IMR-90 (cell line): ENCODE measurements around the gene ZXDC. TPM values are rescaled to one million over a fixed set of nuclear protein-coding genes. Genes with fewer than 3 reads are reported as not detected.

ENCODE experiments used
- ATAC-seq: fragments of 200-7000 bp; cut with Tn5 transposase; 2 replicates; pipeline ENCODE4 v1.9.1; 2020; ENCODE audit warnings: low read depth, mild to moderate bottlenecking, moderate library complexity
- BruUV-seq: library from RNA; stranded (reverse); fragments of 400-500 nt; replicated peaks from 2 replicates; lab custom pipeline; 2021; lab: Mats Ljungman, UMichigan
- CTCF ChIA-PET: fragments of 300-600 bp; formaldehyde crosslinking; extraction: SDS; loops from one replicate; lab custom pipeline; 2021; ENCODE audit warnings: antibody characterized with exemption; lab: Yijun Ruan, JAX
- POLR2A ChIA-PET: fragments of 300-600 bp; sonication (Branson Sonifier 250); formaldehyde crosslinking; loops from one replicate; lab custom pipeline; 2022; ENCODE audit warnings: antibody characterized with exemption; ENCODE audit not compliant: unreplicated experiment; lab: Charles Lee
- DNase-seq: peaks from one replicate; pipeline ENCODE4 v3.0.0; 2013
- H2AFZ ChIP-seq: replicated peaks from 2 replicates; pipeline ENCODE3; 2013; ENCODE audit warnings: low read length, mild to moderate bottlenecking; ENCODE audit not compliant: poor library complexity
- H2AK5ac ChIP-seq: 2 replicates; pipeline ENCODE4 v1.6.1; 2013; ENCODE audit warnings: low read depth, low read length, inconsistent platforms
- H2AK9ac ChIP-seq: replicated peaks from 2 replicates; pipeline ENCODE3; 2013; ENCODE audit warnings: mild to moderate bottlenecking, low read depth, low read length, moderate library complexity; ENCODE audit not compliant: poor library complexity
- H2BK120ac ChIP-seq: 2 replicates; pipeline ENCODE4 v1.6.1; 2013; ENCODE audit warnings: low read depth, low read length, inconsistent platforms
- H2BK15ac ChIP-seq: 3 replicates; pipeline ENCODE4 v1.6.1; 2013; ENCODE audit warnings: low read depth, low read length, inconsistent platforms
- H2BK20ac ChIP-seq: 2 replicates; pipeline ENCODE4 v1.6.1; 2013; ENCODE audit warnings: low read depth, mild to moderate bottlenecking, inconsistent platforms, low read length, moderate library complexity
- H2BK5ac ChIP-seq: 2 replicates; pipeline ENCODE4 v1.6.1; 2013; ENCODE audit warnings: mild to moderate bottlenecking, low read depth, low read length, inconsistent platforms; ENCODE audit not compliant: poor library complexity, severe bottlenecking
- H3K14ac ChIP-seq: replicated peaks from 2 replicates; pipeline ENCODE4 v1.6.1; 2013; ENCODE audit warnings: low read depth, low read length, inconsistent platforms
- H3K18ac ChIP-seq: 2 replicates; pipeline ENCODE4 v1.6.1; 2013; ENCODE audit warnings: low read depth, low read length, control low read depth
- H3K23ac ChIP-seq: 2 replicates; pipeline ENCODE4 v1.6.1; 2013; ENCODE audit warnings: low read depth, low read length, inconsistent platforms
- H3K27ac ChIP-seq: 2 replicates; pipeline ENCODE4 v1.5.1; 2013; ENCODE audit warnings: mild to moderate bottlenecking, control low read depth, low read length; ENCODE audit not compliant: insufficient read depth
- H3K27me3 ChIP-seq: 2 replicates; pipeline ENCODE4 v1.6.1; 2013; ENCODE audit warnings: low read length; ENCODE audit not compliant: control insufficient read depth, insufficient read depth
- H3K36me3 ChIP-seq: 2 replicates; pipeline ENCODE4 v1.6.1; 2013; ENCODE audit warnings: low read length, mixed read lengths; ENCODE audit not compliant: control insufficient read depth, insufficient read depth
- H3K4ac ChIP-seq: 2 replicates; pipeline ENCODE4 v1.6.1; 2013; ENCODE audit warnings: low read depth, low read length, inconsistent platforms
- H3K4me1 ChIP-seq: 2 replicates; pipeline ENCODE4 v1.6.1; 2013; ENCODE audit warnings: low read length, mixed read lengths; ENCODE audit not compliant: control insufficient read depth, insufficient read depth
- H3K4me2 ChIP-seq: 2 replicates; pipeline ENCODE4 v1.6.1; 2013; ENCODE audit warnings: low read depth, mild to moderate bottlenecking, control low read depth, low read length, moderate library complexity
- H3K4me3 ChIP-seq: 2 replicates; pipeline ENCODE4 v1.5.1; 2013; ENCODE audit warnings: low read depth, mild to moderate bottlenecking, control low read depth, low read length, moderate library complexity; ENCODE audit not compliant: insufficient read depth
- H3K56ac ChIP-seq: 2 replicates; pipeline ENCODE4 v1.6.1; 2013; ENCODE audit warnings: low read length, inconsistent platforms; ENCODE audit not compliant: insufficient read depth; ENCODE audit errors: extremely low read depth
- H3K79me1 ChIP-seq, 2 experiments: 2 replicates each; pipeline ENCODE4 v1.6.1; 2013; ENCODE audit warnings: low read length in 2 of 2, inconsistent platforms in 1 of 2, low read depth in 1 of 2
- H3K9ac ChIP-seq: 2 replicates; pipeline ENCODE4 v1.6.1; 2013; ENCODE audit warnings: low read depth, low read length, control low read depth
- H3K9me1 ChIP-seq: 2 replicates; pipeline ENCODE4 v1.6.1; 2013; ENCODE audit warnings: low read length, inconsistent platforms; ENCODE audit not compliant: insufficient read depth
- H3K9me3 ChIP-seq: 2 replicates; pipeline ENCODE4 v1.6.1; 2013; ENCODE audit warnings: low read length; ENCODE audit not compliant: control insufficient read depth, insufficient read depth
- H4K20me1 ChIP-seq: 2 replicates; pipeline ENCODE4 v1.6.1; 2013; ENCODE audit warnings: low read length, inconsistent platforms; ENCODE audit not compliant: insufficient read depth
- H4K5ac ChIP-seq: 2 replicates; pipeline ENCODE4 v1.6.1; 2013; ENCODE audit warnings: mild to moderate bottlenecking, low read depth, low read length, control low read depth
- H4K8ac ChIP-seq, 2 experiments: 2 replicates each; pipeline ENCODE4 v1.6.1; 2013; ENCODE audit warnings: low read depth in 2 of 2, low read length in 2 of 2, control low read depth in 1 of 2, inconsistent platforms in 1 of 2
- H4K91ac ChIP-seq: 2 replicates; pipeline ENCODE4 v1.6.1; 2013; ENCODE audit warnings: low read depth, low read length, inconsistent platforms; ENCODE audit not compliant: insufficient read depth
- BHLHE40 ChIP-seq: fragments of 150-350 bp; IDR thresholded peaks from 2 replicates; pipeline ENCODE4 v1.6.1; 2016; ENCODE audit warnings: mild to moderate bottlenecking, low read depth, low read length
- CEBPB ChIP-seq: IDR thresholded peaks from 2 replicates; pipeline ENCODE4 v1.6.1; 2012; ENCODE audit warnings: low read depth, low read length, improper control_type of control experiment
- CHD1 ChIP-seq: IDR thresholded peaks from 2 replicates; pipeline ENCODE4 v1.6.1; 2012; ENCODE audit warnings: low read depth, low read length, improper control_type of control experiment
- CTCF ChIP-seq: conservative IDR thresholded peaks from 2 replicates; pipeline ENCODE4 v1.5.1; 2012; ENCODE audit warnings: mild to moderate bottlenecking, low read depth, low read length, improper control_type of control experiment
- ELK1 ChIP-seq: fragments of 150-350 bp; IDR thresholded peaks from 2 replicates; pipeline ENCODE4 v1.6.1; 2016; ENCODE audit warnings: low read depth, mild to moderate bottlenecking, low read length, moderate library complexity, borderline replicate concordance
- FOS ChIP-seq: fragments of 150-350 bp; IDR thresholded peaks from 2 replicates; pipeline ENCODE4 v1.6.1; 2016; ENCODE audit warnings: low read depth, low read length
- MAFK ChIP-seq: IDR thresholded peaks from 2 replicates; pipeline ENCODE4 v1.6.1; 2012; ENCODE audit warnings: low read depth, low read length, improper control_type of control experiment
- MAZ ChIP-seq: IDR thresholded peaks from 2 replicates; pipeline ENCODE4 v1.6.1; 2012; ENCODE audit warnings: low read depth, mild to moderate bottlenecking, low read length, improper control_type of control experiment, moderate library complexity, borderline replicate concordance
- MXI1 ChIP-seq: IDR thresholded peaks from 2 replicates; pipeline ENCODE4 v1.6.1; 2012; ENCODE audit warnings: low read depth, mild to moderate bottlenecking, low read length, moderate library complexity, borderline replicate concordance
- NFE2L2 ChIP-seq: fragments of 150-350 bp; IDR thresholded peaks from 2 replicates; pipeline ENCODE4 v1.6.1; 2016; ENCODE audit warnings: low read depth, mild to moderate bottlenecking, low read length
- POLR2A ChIP-seq: IDR thresholded peaks from 2 replicates; pipeline ENCODE4 v1.6.1; 2012; ENCODE audit warnings: mild to moderate bottlenecking, low read depth, low read length
- RAD21 ChIP-seq: IDR thresholded peaks from 2 replicates; pipeline ENCODE4 v1.6.1; 2012; ENCODE audit warnings: low read length, improper control_type of control experiment
- RCOR1 ChIP-seq: IDR thresholded peaks from 2 replicates; pipeline ENCODE4 v1.6.1; 2012; ENCODE audit warnings: mild to moderate bottlenecking, low read length, improper control_type of control experiment; ENCODE audit not compliant: insufficient replicate concordance
- RFX5 ChIP-seq: IDR thresholded peaks from 2 replicates; pipeline ENCODE4 v1.8.0; 2012; ENCODE audit warnings: low read depth, mild to moderate bottlenecking, low read length, moderate library complexity
- SMC3 ChIP-seq: fragments of 150-350 bp; IDR thresholded peaks from 2 replicates; pipeline ENCODE4 v1.6.1; 2016; ENCODE audit warnings: low read depth, mild to moderate bottlenecking, antibody characterized with exemption, low read length, moderate library complexity
- USF2 ChIP-seq: fragments of 150-350 bp; IDR thresholded peaks from 2 replicates; pipeline ENCODE4 v1.6.1; 2017; ENCODE audit warnings: mild to moderate bottlenecking, antibody characterized with exemption, low read length, low read depth
- WGBS, 2 experiments: methylation state at CpG; one replicate each; pipeline versions ENCODE4 v1.1.5 to v1.1.7; 2013; ENCODE audit warnings: missing lambda C conversion rate in 2 of 2; ENCODE audit not compliant: insufficient read length in 1 of 2; ENCODE audit errors: extremely low coverage in 2 of 2; 5-methylcytosine and 5-hydroxymethylcytosine counted together
- dilution Hi-C: fragments of 300-500 bp; cut with HindIII; formaldehyde crosslinking; loops from one replicate; pipeline ENCODE4 v1.14.3; 2018; ENCODE audit warnings: low sequenced_read_pairs; ENCODE audit not compliant: unreplicated experiment
- in situ Hi-C: fragments of 300-500 bp; cut with MboI; formaldehyde crosslinking; loops from 3 replicates; pipeline ENCODE4 v1.14.3; 2019; ENCODE audit warnings: low sequenced_read_pairs, inconsistent platforms, mixed read lengths
- intact Hi-C: fragments of 100-400 bp; cut with micrococcal nuclease; formaldehyde crosslinking; loops from 2 replicates; pipeline ENCODE4 v1.10.0; 2022
- polyA plus RNA-seq, 3 experiments: library from polyadenylated mRNA; depleted of rRNA; stranded (reverse); fragments of >200 nt; gene quantifications; 2 replicates each; pipeline ENCODE4 v1.2.3, GENCODE V29; 2012; ENCODE audit warnings: low replicate concordance in 1 of 3
- total RNA-seq: library from RNA; depleted of rRNA; stranded (reverse); fragments of >200 nt; gene quantifications from 2 replicates; pipeline ENCODE4 v1.2.3, GENCODE V29; 2012

The ZXDC gene
- total and polyA plus RNA-seq, 2 of the 4 experiments (the other 2 are of a cell fraction) = 11.5 to 14.3 TPM

GRCh38 chr3:126448893-126449180 is 26.9 kb downstream of the ZXDC start:
- Histone ChIP-seq H2BK20ac (no peak overlapping the region), H2AK5ac (no peak overlapping the region), H3K27me3 (no peaks in the 10 kb centered on the region), H3K4ac (no peak overlapping the region), H2BK5ac (no peak overlapping the region), H4K5ac (no peak overlapping the region), H2BK15ac (no peak overlapping the region), H4K8ac (no peak overlapping the region), H4K91ac (no peak overlapping the region), H3K23ac (no peak overlapping the region), H3K27ac (no peak overlapping the region), H3K9me3 (no peaks in the 10 kb centered on the region), H3K14ac (no peak overlapping the region), H4K20me1 (peaks cover 11% of the 10 kb centered on the region; the same call in 1 of the 2 replicates), H3K4me3 (no peak overlapping the region), H2AFZ (no peak overlapping the region), H3K36me3 (peaks cover 11% of the 10 kb centered on the region), H3K9ac (no peak overlapping the region), H3K56ac (no peak overlapping the region), H2AK9ac (no peak overlapping the region), H3K18ac (no peak overlapping the region), H3K4me2 (no peak overlapping the region), H3K9me1 (peaks cover 19% of the 10 kb centered on the region; the same call in 1 of the 2 replicates), H3K4me1 (peaks cover 9% of the 10 kb centered on the region), H3K79me1 (peaks cover 0 to 8% of the 10 kb centered on the region in 2 experiments; a peak in 3 of 4 replicates), H2BK120ac (no peak overlapping the region)
- ChIA-PET POLR2A (no interaction called here), CTCF (no interaction called here)
- WGBS, 2 experiments = 87% methylated on average over 3 of the region's 8 CpGs; no CpG with 5 or more reads in 1 of the 2 experiments
- intact Hi-C loops = no loop called here
- TF ChIP-seq CEBPB (no peak), POLR2A (no peak), NFE2L2 (no peak), CHD1 (no peak), RCOR1 (no peak), FOS (no peak), BHLHE40 (no peak), CTCF (no peak), MXI1 (no peak), RAD21 (no peak), MAFK (no peak), SMC3 (no peak), ELK1 (no peak), USF2 (no peak), MAZ (no peak), RFX5 (no peak)
- ATAC-seq (no peak), DNase-seq (no peak)
- no TSS peak for BruUV-seq
- in situ Hi-C loops = no loop called here
- dilution Hi-C loops = no loop called here
